Hindlimb muscle (tissue), 1 donor: Measurements from ENCODE around the gene P3R3URF. TPM values are rescaled to one million over a fixed set of nuclear protein-coding genes. Genes with fewer than 3 reads are reported as not detected.

ENCODE experiments used
- DNase-seq: peaks from one replicate; pipeline ENCODE4 v3.0.0-alpha.2; 2013
- polyA plus RNA-seq: library from polyadenylated mRNA; unstranded; fragments of 120-200 nt; gene quantifications from one replicate; pipeline ENCODE4 v1.2.1, GENCODE V29; 2013; ENCODE audit not compliant: insufficient read length

The P3R3URF gene
- polyA plus RNA-seq, 1 donor, result not detected

- no peak for DNase-seq
Observed at GRCh38 chr1:46193984-46194570, 17.8 kb upstream of the P3R3URF start.

- no peak for DNase-seq
Observed at GRCh38 chr1:46193285-46193684, 17.0 kb upstream of the P3R3URF start.

GRCh38 chr1:46192171-46192570 lies 15.9 kb upstream of the P3R3URF start:
- no peak for DNase-seq

GRCh38 chr1:46191033-46191701 lies 14.9 kb upstream of the P3R3URF start:
- DNase-seq, result no peak

GRCh38 chr1:46190539-46190938 lies 14.3 kb upstream of the P3R3URF start:
- DNase-seq, result no peak

GRCh38 chr1:46188295-46189030 lies 12.2 kb upstream of the P3R3URF start:
- no peak for DNase-seq

GRCh38 chr1:46187106-46187869 lies 11.0 kb upstream of the P3R3URF start:
- no peak for DNase-seq

- DNase-seq, result no peak
Observed at GRCh38 chr1:46186076-46186475, 9.8 kb upstream of the P3R3URF start.

- no peak for DNase-seq
Observed at GRCh38 chr1:46184920-46185658, 8.8 kb upstream of the P3R3URF start.

- no peak for DNase-seq
Observed at GRCh38 chr1:46183926-46184557, 7.8 kb upstream of the P3R3URF start.

- DNase-seq, result peak; percentile 28
Observed at GRCh38 chr1:46183079-46183847, 7.0 kb upstream of the P3R3URF start.

GRCh38 chr1:46181343-46182260 lies 5.3 kb upstream of the P3R3URF start:
- DNase-seq, result no peak

GRCh38 chr1:46180082-46180616 lies 3.9 kb upstream of the P3R3URF start:
- DNase-seq, result no peak

GRCh38 chr1:46179138-46180081 lies 3.1 kb upstream of the P3R3URF start:
- DNase-seq, result peak; percentile 87

GRCh38 chr1:46175243-46175642 lies 1.0 kb downstream of the P3R3URF start:
- DNase-seq, result no peak

- peak; percentile 46 for DNase-seq
Observed at GRCh38 chr1:46174448-46175231, 1.6 kb downstream of the P3R3URF start, which contains the start of gene TSPAN1. Gene TSPAN1 (plus strand): TSS chr1:46175087. CDS start chr1:46181108, 6,021 bp downstream.

GRCh38 chr1:46173361-46173856 lies 2.9 kb downstream of the P3R3URF start:
- DNase-seq, result no peak
